PC-9 (cell line): Measurements from ENCODE around the gene RDH13. TPM values are rescaled to one million over a fixed set of nuclear protein-coding genes. Genes with fewer than 3 reads are reported as not detected.

Source experiments
- BruUV-seq: library from RNA; stranded (reverse); fragments of 400-500 nt; replicated peaks from 2 replicates; lab custom pipeline; 2021; lab: Mats Ljungman, UMichigan
- CTCF ChIA-PET: fragments of 300-600 bp; sonication (Branson Sonifier 250); formaldehyde crosslinking; loops from one replicate; lab custom pipeline; 2022; ENCODE audit warnings: antibody characterized with exemption; lab: Charles Lee
- POLR2A ChIA-PET: fragments of 300-600 bp; sonication (Branson Sonifier 250); formaldehyde crosslinking; loops from one replicate; lab custom pipeline; 2022; ENCODE audit warnings: antibody characterized with exemption; ENCODE audit not compliant: unreplicated experiment; lab: Charles Lee
- DNase-seq, 2 experiments: peaks; one replicate each; pipeline versions ENCODE4 v3.0.0 to v3.0.0-alpha.2; 2015 to 2022; ENCODE audit warnings: mixed read lengths in 1 of 2
- H2AFZ ChIP-seq: fragments of 200-600 bp; sonication (generic); 2 replicates; pipeline ENCODE4 v1.8.1; 2017; ENCODE audit warnings: antibody characterized with exemption
- H3F3A ChIP-seq: fragments of 200-600 bp; sonication (generic); 2 replicates; pipeline ENCODE4 v1.8.1; 2017; ENCODE audit warnings: antibody characterized with exemption, mild to moderate bottlenecking, low read depth; ENCODE audit not compliant: insufficient read depth
- H3K27ac ChIP-seq: fragments of 200-600 bp; sonication (generic); 2 replicates; pipeline ENCODE4 v1.6.1; 2016; ENCODE audit warnings: mixed run types
- H3K27me3 ChIP-seq: fragments of 200-600 bp; sonication (generic); 2 replicates; pipeline ENCODE4 v1.6.1; 2016; ENCODE audit warnings: low read depth, mixed run types; ENCODE audit not compliant: insufficient read depth
- H3K36me3 ChIP-seq: fragments of 200-600 bp; sonication (generic); 2 replicates; pipeline ENCODE4 v1.6.1; 2016; ENCODE audit warnings: low read depth, mixed run types
- H3K4me1 ChIP-seq: fragments of 200-600 bp; sonication (generic); replicated peaks from 2 replicates; pipeline ENCODE4 v1.6.1; 2016; ENCODE audit warnings: mixed run types; ENCODE audit not compliant: insufficient read depth
- H3K4me2 ChIP-seq: fragments of 200-600 bp; sonication (generic); 2 replicates; pipeline ENCODE4 v1.6.1; 2017; ENCODE audit warnings: mixed run types
- H3K4me3 ChIP-seq: fragments of 200-600 bp; sonication (generic); 2 replicates; pipeline ENCODE4 v1.6.1; 2016; ENCODE audit warnings: mixed run types
- H3K79me2 ChIP-seq: fragments of 200-600 bp; sonication (generic); 2 replicates; pipeline ENCODE4 v1.6.1; 2017; ENCODE audit warnings: low read depth, mixed run types
- H3K9me2 ChIP-seq: fragments of 200-600 bp; sonication (generic); 2 replicates; pipeline ENCODE4 v1.8.1; 2017; ENCODE audit warnings: mild to moderate bottlenecking; ENCODE audit not compliant: insufficient read depth
- H3K9me3 ChIP-seq: fragments of 200-600 bp; sonication (generic); 2 replicates; pipeline ENCODE4 v1.8.1; 2016; ENCODE audit warnings: low read depth; ENCODE audit not compliant: insufficient read depth
- H4K20me1 ChIP-seq: fragments of 200-600 bp; sonication (generic); 2 replicates; pipeline ENCODE4 v1.8.1; 2017; ENCODE audit not compliant: insufficient read depth
- CTCF ChIP-seq: fragments of 200-600 bp; sonication (generic); conservative IDR thresholded peaks from 2 replicates; pipeline ENCODE4 v1.6.1; 2017; ENCODE audit warnings: mixed run types, antibody characterized with exemption, mild to moderate bottlenecking, moderate library complexity
- EZH2 ChIP-seq: fragments of 200-600 bp; sonication (generic); IDR thresholded peaks from 2 replicates; pipeline ENCODE4 v1.8.0; 2017; ENCODE audit warnings: antibody characterized with exemption, low read depth
- intact Hi-C: fragments of 100-400 bp; cut with micrococcal nuclease; formaldehyde crosslinking; loops from one replicate; pipeline ENCODE4 v1.10.0; 2022; ENCODE audit not compliant: unreplicated experiment
- total RNA-seq: library from RNA; stranded (reverse); gene quantifications from 2 replicates; pipeline ENCODE4 v1.2.3, GENCODE V29; 2021

Gene RDH13
- total RNA-seq, 1 experiment from 2014 or later, result 39.8 TPM

- no peaks in the 10 kb centered on the region for H3K27me3 ChIP-seq
- ChIA-PET CTCF (no interaction called here), POLR2A (no interaction called here)
- H3K27ac ChIP-seq, result no peak overlapping the region
- H3K4me1 ChIP-seq, result no peaks in the 10 kb centered on the region
- peaks cover 42% of the 10 kb centered on the region for H4K20me1 ChIP-seq
- intact Hi-C loops, result no loop called here
- peaks cover 32% of the 10 kb centered on the region; the same call in 1 of the 2 replicates for H3F3A ChIP-seq
- H3K36me3 ChIP-seq, result peaks cover 11% of the 10 kb centered on the region
- no peaks in the 10 kb centered on the region for H3K9me3 ChIP-seq
- H3K4me3 ChIP-seq, result no peak overlapping the region
- no TSS peak for BruUV-seq
- H2AFZ ChIP-seq, result no peak overlapping the region
- TF ChIP-seq CTCF (no peak), EZH2 (no peak)
- H3K4me2 ChIP-seq, result no peak overlapping the region
- no peak for DNase-seq
- H3K9me2 ChIP-seq, result no peaks in the 10 kb centered on the region
- H3K79me2 ChIP-seq, result no peaks in the 10 kb centered on the region
Observed at GRCh38 chr19:55042688-55043087, 20.3 kb downstream of the RDH13 start.

- no peak overlapping the region for H3K4me2 ChIP-seq
- H3K36me3 ChIP-seq, result peaks cover 10% of the 10 kb centered on the region
- CTCF ChIA-PET, result no interaction called here
- no peak overlapping the region for H3K4me3 ChIP-seq
- H3F3A ChIP-seq, result peaks cover 32% of the 10 kb centered on the region; the same call in 1 of the 2 replicates
- H2AFZ ChIP-seq, result no peak overlapping the region
- BruUV-seq, result no TSS peak
- no peaks in the 10 kb centered on the region for H3K4me1 ChIP-seq
- intact Hi-C loops, result no loop called here
- H4K20me1 ChIP-seq, result peaks cover 43% of the 10 kb centered on the region
- no peak for DNase-seq
- H3K9me3 ChIP-seq, result no peaks in the 10 kb centered on the region
- H3K9me2 ChIP-seq, result no peaks in the 10 kb centered on the region
- H3K27ac ChIP-seq, result no peak overlapping the region
- POLR2A ChIA-PET, result no interaction called here
- no peak for TF ChIP-seq EZH2
- no peak for TF ChIP-seq CTCF
- no peaks in the 10 kb centered on the region for H3K79me2 ChIP-seq
- H3K27me3 ChIP-seq, result no peaks in the 10 kb centered on the region
Observed at GRCh38 chr19:55042344-55042678, 20.6 kb downstream of the RDH13 start.

- intact Hi-C loops, result no loop called here
- no peak overlapping the region for H2AFZ ChIP-seq
- ChIA-PET POLR2A (no interaction called here), CTCF (no interaction called here)
- peaks cover 37% of the 10 kb centered on the region; the same call in 1 of the 2 replicates for H3F3A ChIP-seq
- no peaks in the 10 kb centered on the region for H3K79me2 ChIP-seq
- no peak overlapping the region for H3K4me2 ChIP-seq
- H3K4me1 ChIP-seq, result no peaks in the 10 kb centered on the region
- no peak for DNase-seq
- no peak overlapping the region for H3K4me3 ChIP-seq
- no peaks in the 10 kb centered on the region for H3K9me3 ChIP-seq
- no peaks in the 10 kb centered on the region for H3K9me2 ChIP-seq
- H3K36me3 ChIP-seq, result peaks cover 5% of the 10 kb centered on the region
- TF ChIP-seq EZH2 (no peak), CTCF (no peak)
- no TSS peak for BruUV-seq
- no peak overlapping the region for H3K27ac ChIP-seq
- H3K27me3 ChIP-seq, result no peaks in the 10 kb centered on the region
- peaks cover 48% of the 10 kb centered on the region for H4K20me1 ChIP-seq
Observed at GRCh38 chr19:55041627-55042343, 21.2 kb downstream of the RDH13 start.
